ENCODE measurements around the gene CXCL11.

CXCL11 gene

DNA sequence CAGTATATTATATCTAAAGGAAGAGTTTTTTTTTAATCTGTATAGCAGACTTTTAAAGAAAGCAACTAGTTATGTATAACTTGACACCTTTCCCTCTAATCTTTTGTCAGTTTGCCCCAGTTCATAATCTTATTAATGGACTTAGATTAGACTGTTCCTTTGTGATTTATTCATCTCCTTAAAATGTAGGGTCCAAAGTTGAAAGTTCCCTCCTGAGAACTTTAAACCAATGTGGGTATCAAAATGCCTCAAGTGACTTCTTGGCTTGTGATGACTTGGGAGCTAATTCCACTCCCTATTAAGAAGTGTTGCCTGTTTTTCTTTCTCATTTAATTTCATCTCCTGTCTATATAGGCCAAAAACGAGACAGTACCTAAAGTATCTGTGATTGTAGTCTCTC, 38.8 kb downstream of the CXCL11 start:
- no peak overlapping the region for H3K27ac Mint-ChIP-seq
- no peaks in the 10 kb centered on the region for H3K9me3 Mint-ChIP-seq
- H3K27me3 Mint-ChIP-seq (ENCODE audit: low read depth), result peaks cover 5% of the 10 kb centered on the region
- H3K4me1 Mint-ChIP-seq, result no peaks in the 10 kb centered on the region
- H3K4me3 Mint-ChIP-seq, result no peak overlapping the region
- TF ChIP-seq, protein P1, sequence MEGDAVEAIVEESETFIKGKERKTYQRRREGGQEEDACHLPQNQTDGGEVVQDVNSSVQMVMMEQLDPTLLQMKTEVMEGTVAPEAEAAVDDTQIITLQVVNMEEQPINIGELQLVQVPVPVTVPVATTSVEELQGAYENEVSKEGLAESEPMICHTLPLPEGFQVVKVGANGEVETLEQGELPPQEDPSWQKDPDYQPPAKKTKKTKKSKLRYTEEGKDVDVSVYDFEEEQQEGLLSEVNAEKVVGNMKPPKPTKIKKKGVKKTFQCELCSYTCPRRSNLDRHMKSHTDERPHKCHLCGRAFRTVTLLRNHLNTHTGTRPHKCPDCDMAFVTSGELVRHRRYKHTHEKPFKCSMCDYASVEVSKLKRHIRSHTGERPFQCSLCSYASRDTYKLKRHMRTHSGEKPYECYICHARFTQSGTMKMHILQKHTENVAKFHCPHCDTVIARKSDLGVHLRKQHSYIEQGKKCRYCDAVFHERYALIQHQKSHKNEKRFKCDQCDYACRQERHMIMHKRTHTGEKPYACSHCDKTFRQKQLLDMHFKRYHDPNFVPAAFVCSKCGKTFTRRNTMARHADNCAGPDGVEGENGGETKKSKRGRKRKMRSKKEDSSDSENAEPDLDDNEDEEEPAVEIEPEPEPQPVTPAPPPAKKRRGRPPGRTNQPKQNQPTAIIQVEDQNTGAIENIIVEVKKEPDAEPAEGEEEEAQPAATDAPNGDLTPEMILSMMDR (IDR thresholded peaks at IDR 0.05; ENCODE audit: unreplicated experiment in 3 of 3), result no peak
- no peaks in the 10 kb centered on the region for H3K36me3 Mint-ChIP-seq (ENCODE audit: low read depth)

GRCh38 chr4:75995727-75996126, 40.1 kb downstream of the CXCL11 start:
- peaks cover 5% of the 10 kb centered on the region for H3K27me3 Mint-ChIP-seq (ENCODE audit: low read depth)
- no peaks in the 10 kb centered on the region for H3K9me3 Mint-ChIP-seq
- H3K4me1 Mint-ChIP-seq, result no peaks in the 10 kb centered on the region
- H3K36me3 Mint-ChIP-seq (ENCODE audit: low read depth), result no peaks in the 10 kb centered on the region
- TF ChIP-seq, protein P1 (IDR thresholded peaks at IDR 0.05; ENCODE audit: unreplicated experiment in 3 of 3), result peak; percentile 59 to 72 (median 68)
- no peak overlapping the region for H3K27ac Mint-ChIP-seq
- no peak overlapping the region for H3K4me3 Mint-ChIP-seq

GRCh38 chr4:75992462-75992861, 43.4 kb downstream of the CXCL11 start:
- H3K9me3 Mint-ChIP-seq, result no peaks in the 10 kb centered on the region
- H3K27ac Mint-ChIP-seq, result no peak overlapping the region
- TF ChIP-seq, protein P1 (IDR thresholded peaks at IDR 0.05; ENCODE audit: unreplicated experiment in 3 of 3), result no peak
- peaks cover 20% of the 10 kb centered on the region for H3K4me1 Mint-ChIP-seq
- peak overlapping the region in 1 of 3 experiments; percentile 48 for H3K4me3 Mint-ChIP-seq
- H3K27me3 Mint-ChIP-seq (ENCODE audit: low read depth), result peaks cover 5% of the 10 kb centered on the region
- peaks cover 16% of the 10 kb centered on the region for H3K36me3 Mint-ChIP-seq (ENCODE audit: low read depth)

DNA sequence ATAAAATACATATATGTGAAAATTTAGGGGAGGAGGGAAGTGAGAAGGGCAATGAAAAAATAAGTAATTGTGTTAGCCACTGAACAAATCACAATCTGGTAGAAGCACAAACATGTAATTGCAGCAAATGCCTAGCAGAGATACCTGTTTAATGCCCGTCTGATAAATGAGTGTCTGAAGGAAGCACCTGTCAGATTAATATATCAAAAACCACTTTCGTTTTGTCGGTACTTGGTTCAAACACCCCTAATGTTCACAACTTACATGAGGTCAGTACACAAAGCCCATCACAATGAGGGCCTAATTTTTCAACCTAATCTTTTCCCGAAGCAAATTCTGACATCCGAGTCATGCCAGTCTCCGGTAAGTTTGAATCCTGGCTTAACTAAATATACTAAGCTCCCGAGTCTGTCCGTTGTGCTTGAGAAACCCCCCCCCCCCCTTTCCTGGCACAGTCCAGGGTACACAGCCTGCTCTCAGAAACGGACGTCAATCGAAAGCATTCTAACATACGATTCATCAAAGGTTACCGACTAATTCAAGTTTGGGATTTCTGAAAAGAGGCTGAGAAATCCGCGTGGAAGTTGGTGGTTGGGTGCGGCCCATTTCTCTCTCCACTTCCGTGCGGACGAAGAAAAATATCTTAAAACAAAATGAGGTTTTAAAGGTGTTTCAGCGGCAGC, 45.9 kb downstream of the CXCL11 start:
- H3K36me3 Mint-ChIP-seq (ENCODE audit: low read depth), result peaks cover 16% of the 10 kb centered on the region
- no peaks in the 10 kb centered on the region for H3K9me3 Mint-ChIP-seq
- TF ChIP-seq, protein P1 (IDR thresholded peaks at IDR 0.05; ENCODE audit: unreplicated experiment in 3 of 3), result no peak

GRCh38 chr4:75985116-75985515, 50.8 kb downstream of the CXCL11 start:
- Mint-ChIP-seq H3K4me3 (no peak overlapping the region), H3K36me3 (ENCODE audit: low read depth) (peaks cover 39% of the 10 kb centered on the region), H3K27ac (no peak overlapping the region), H3K27me3 (ENCODE audit: low read depth) (no peaks in the 10 kb centered on the region), H3K9me3 (no peaks in the 10 kb centered on the region), H3K4me1 (peaks cover 20% of the 10 kb centered on the region)
- TF ChIP-seq, protein P1 (IDR thresholded peaks at IDR 0.05; ENCODE audit: unreplicated experiment in 3 of 3), result no peak

More for the DNA sequence above, 45.9 kb downstream of the CXCL11 start:
- H3K27ac Mint-ChIP-seq, result peak overlapping the region; percentile 80 to 90 (median 82)
- peaks cover 5% of the 10 kb centered on the region for H3K27me3 Mint-ChIP-seq (ENCODE audit: low read depth)
- peak overlapping the region; percentile 92 to 96 (median 95) for H3K4me3 Mint-ChIP-seq
- H3K4me1 Mint-ChIP-seq, result peaks cover 20% of the 10 kb centered on the region

All from nephron (organoid).